ENCODE data around the gene C2orf72. TPM values are rescaled to one million over a fixed set of nuclear protein-coding genes. Genes with fewer than 3 reads are reported as not detected.
A peak's percentile ranks its signal among the peaks of the same experiment; 100 is the strongest.
"Not testable (repeated sequence)": the region's sequence is repeated elsewhere in the genome, so short reads cannot be mapped to it uniquely, and the experiment has no call there.

C2orf72 gene
- polyA plus RNA-seq, 3 donors, result not detected

DNA sequence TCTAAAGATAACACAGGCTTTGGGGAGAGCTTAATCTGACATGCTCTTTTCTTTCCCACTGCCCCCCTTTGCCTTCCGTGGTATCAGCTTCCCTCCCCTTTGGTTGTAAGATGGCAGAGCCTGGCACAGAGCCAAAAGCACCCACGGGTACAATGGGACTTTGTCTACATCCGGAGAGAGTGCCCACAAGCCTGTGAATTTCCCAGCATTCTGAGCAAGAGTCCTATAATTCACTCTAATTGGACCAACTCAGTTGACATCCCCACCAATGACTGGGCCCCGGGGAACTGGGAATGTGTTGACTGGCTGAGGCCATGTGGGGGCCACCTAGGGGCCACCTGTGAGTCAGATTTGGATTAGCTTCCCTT lies 20.1 kb upstream of the C2orf72 start:
- peaks cover 6 to 19% (median 9%) of the 10 kb centered on the region in 3 donors for H3K27me3 Mint-ChIP-seq (ENCODE audit: low read depth in 3 of 3)
- Histone ChIP-seq H3K4me2 (replicated peaks; ENCODE audit: extremely low read depth, low read length, poor library complexity, severe bottlenecking) (no peak overlapping the region), H3K27ac (ENCODE audit: low read depth in 1 of 2, low read length in 2 of 2) (no peak overlapping the region), H3K79me2 (ENCODE audit: insufficient read depth, low read length) (no peaks in the 10 kb centered on the region), H3K27me3 (ENCODE audit: control insufficient read depth in 2 of 2, insufficient read depth in 2 of 2, low read length in 2 of 2) (no peaks in the 10 kb centered on the region), H3K9ac (ENCODE audit: insufficient read depth, low read length, poor library complexity, severe bottlenecking) (no peak overlapping the region), H3K9me3 (replicated peaks in 1 of 2; ENCODE audit: control insufficient read depth in 1 of 2, insufficient read depth in 1 of 2, low read length in 2 of 2) (no peaks in the 10 kb centered on the region), H2AFZ (ENCODE audit: insufficient read depth, low read depth, low read length, poor library complexity, severe bottlenecking) (no peak overlapping the region), H3K4me3 (replicated peaks in 1 of 3; ENCODE audit: low read depth in 2 of 3, low read length in 3 of 3) (no peak overlapping the region), H3K4me1 (ENCODE audit: control insufficient read depth in 1 of 2, insufficient read depth in 2 of 2, low read length in 2 of 2) (peaks cover 0 to 11% of the 10 kb centered on the region in 2 donors), H3K36me3 (replicated peaks in 1 of 2; ENCODE audit: control insufficient read depth in 1 of 2, insufficient read depth in 2 of 2, low read length in 2 of 2) (no peaks in the 10 kb centered on the region), H4K20me1 (ENCODE audit: insufficient read depth, low read length) (no peaks in the 10 kb centered on the region)
- WGBS (ENCODE audit: insufficient coverage), result 4% methylated on average over 3 of the region's 4 CpGs
- no peaks in the 10 kb centered on the region for H3K9me3 Mint-ChIP-seq
- no peaks in the 10 kb centered on the region for H3K36me3 Mint-ChIP-seq
- TF ChIP-seq, protein P1, sequence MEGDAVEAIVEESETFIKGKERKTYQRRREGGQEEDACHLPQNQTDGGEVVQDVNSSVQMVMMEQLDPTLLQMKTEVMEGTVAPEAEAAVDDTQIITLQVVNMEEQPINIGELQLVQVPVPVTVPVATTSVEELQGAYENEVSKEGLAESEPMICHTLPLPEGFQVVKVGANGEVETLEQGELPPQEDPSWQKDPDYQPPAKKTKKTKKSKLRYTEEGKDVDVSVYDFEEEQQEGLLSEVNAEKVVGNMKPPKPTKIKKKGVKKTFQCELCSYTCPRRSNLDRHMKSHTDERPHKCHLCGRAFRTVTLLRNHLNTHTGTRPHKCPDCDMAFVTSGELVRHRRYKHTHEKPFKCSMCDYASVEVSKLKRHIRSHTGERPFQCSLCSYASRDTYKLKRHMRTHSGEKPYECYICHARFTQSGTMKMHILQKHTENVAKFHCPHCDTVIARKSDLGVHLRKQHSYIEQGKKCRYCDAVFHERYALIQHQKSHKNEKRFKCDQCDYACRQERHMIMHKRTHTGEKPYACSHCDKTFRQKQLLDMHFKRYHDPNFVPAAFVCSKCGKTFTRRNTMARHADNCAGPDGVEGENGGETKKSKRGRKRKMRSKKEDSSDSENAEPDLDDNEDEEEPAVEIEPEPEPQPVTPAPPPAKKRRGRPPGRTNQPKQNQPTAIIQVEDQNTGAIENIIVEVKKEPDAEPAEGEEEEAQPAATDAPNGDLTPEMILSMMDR (IDR thresholded peaks at IDR 0.05), result no peak
- intact Hi-C loops (cut with micrococcal nuclease), result no loop called here
- no peak overlapping the region for H3K4me3 Mint-ChIP-seq
- DNase-seq, result no peak
- peaks cover 9% of the 10 kb centered on the region for H3K4me1 Mint-ChIP-seq
- no peak overlapping the region for H3K27ac Mint-ChIP-seq

DNA sequence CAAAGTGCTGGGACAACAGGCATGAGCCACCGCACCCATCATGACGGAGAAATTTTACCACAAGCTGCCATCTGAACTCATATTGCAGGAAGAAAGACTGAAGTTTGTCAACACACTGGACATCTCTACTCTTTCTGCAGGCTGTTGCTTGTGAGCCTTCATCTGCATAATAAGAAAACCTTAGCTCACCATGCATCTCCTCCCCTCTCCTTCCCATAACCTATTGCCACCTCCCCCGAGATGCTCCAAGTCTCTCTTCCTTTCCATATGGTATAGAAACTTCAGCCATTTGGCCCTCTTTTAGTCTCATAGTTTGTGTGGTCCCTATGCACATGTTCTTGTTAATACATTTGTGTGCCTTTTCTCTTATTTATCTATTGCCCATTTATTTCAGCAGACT lies 19.1 kb upstream of the C2orf72 start:
- no peaks in the 10 kb centered on the region for H3K27me3 ChIP-seq (ENCODE audit: control insufficient read depth in 2 of 2, insufficient read depth in 2 of 2, low read length in 2 of 2)
- no peak overlapping the region for H3K27ac Mint-ChIP-seq
- no peak overlapping the region for H3K4me3 Mint-ChIP-seq
- no peak overlapping the region for H3K4me3 ChIP-seq (replicated peaks in 1 of 3; ENCODE audit: low read depth in 2 of 3, low read length in 3 of 3)
- H3K9ac ChIP-seq (ENCODE audit: insufficient read depth, low read length, poor library complexity, severe bottlenecking), result no peak overlapping the region
- H3K36me3 ChIP-seq (replicated peaks in 1 of 2; ENCODE audit: control insufficient read depth in 1 of 2, insufficient read depth in 2 of 2, low read length in 2 of 2), result no peaks in the 10 kb centered on the region
- peaks cover 0 to 11% of the 10 kb centered on the region in 2 donors for H3K4me1 ChIP-seq (ENCODE audit: control insufficient read depth in 1 of 2, insufficient read depth in 2 of 2, low read length in 2 of 2)
- no peaks in the 10 kb centered on the region for H3K36me3 Mint-ChIP-seq
- H3K4me2 ChIP-seq (replicated peaks; ENCODE audit: extremely low read depth, low read length, poor library complexity, severe bottlenecking), result no peak overlapping the region
- H3K27me3 Mint-ChIP-seq (ENCODE audit: low read depth in 3 of 3), result peaks cover 5 to 19% (median 9%) of the 10 kb centered on the region in 3 donors
- H3K9me3 Mint-ChIP-seq, result no peaks in the 10 kb centered on the region
- TF ChIP-seq, protein P1 (IDR thresholded peaks at IDR 0.05), result no peak
- no peak overlapping the region for H3K27ac ChIP-seq (ENCODE audit: low read depth in 1 of 2, low read length in 2 of 2)
- no peaks in the 10 kb centered on the region for H3K9me3 ChIP-seq (replicated peaks in 1 of 2; ENCODE audit: control insufficient read depth in 1 of 2, insufficient read depth in 1 of 2, low read length in 2 of 2)
- no peak overlapping the region for H2AFZ ChIP-seq (ENCODE audit: insufficient read depth, low read depth, low read length, poor library complexity, severe bottlenecking)
- WGBS (ENCODE audit: insufficient coverage), result 91% methylated on average over 2 of the region's 3 CpGs
- H4K20me1 ChIP-seq (ENCODE audit: insufficient read depth, low read length), result no peaks in the 10 kb centered on the region
- intact Hi-C loops (cut with micrococcal nuclease), result no loop called here
- no peak for DNase-seq
- peaks cover 9% of the 10 kb centered on the region for H3K4me1 Mint-ChIP-seq
- no peaks in the 10 kb centered on the region for H3K79me2 ChIP-seq (ENCODE audit: insufficient read depth, low read length)

DNA sequence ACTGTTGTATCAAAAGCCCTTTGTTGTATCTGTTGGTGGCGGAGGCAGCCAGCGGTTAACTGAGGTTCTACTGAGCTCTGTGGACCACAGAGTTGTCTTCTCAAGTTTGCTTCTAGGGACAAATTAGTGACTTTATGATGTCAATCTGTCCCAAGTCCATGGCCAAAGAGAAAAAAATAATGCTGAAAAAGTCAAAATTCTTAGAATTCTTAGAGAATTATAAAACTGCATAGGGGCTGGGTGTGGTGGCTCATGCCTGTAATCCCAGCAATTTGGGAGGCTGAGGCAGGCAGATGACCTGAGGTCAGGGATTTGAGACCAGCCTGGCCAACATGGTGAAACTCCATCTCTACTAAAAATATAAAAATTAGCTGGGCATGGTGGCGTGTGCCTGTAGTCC lies 12.3 kb upstream of the C2orf72 start:
- H3K4me2 ChIP-seq (replicated peaks; ENCODE audit: extremely low read depth, low read length, poor library complexity, severe bottlenecking); H4K20me1 ChIP-seq (ENCODE audit: insufficient read depth, low read length); H3K9me3 Mint-ChIP-seq; H3K4me1 Mint-ChIP-seq; H2AFZ ChIP-seq (ENCODE audit: insufficient read depth, low read depth, low read length, poor library complexity, severe bottlenecking); H3K9me3 ChIP-seq (replicated peaks in 1 of 2; ENCODE audit: control insufficient read depth in 1 of 2, insufficient read depth in 1 of 2, low read length in 2 of 2); H3K79me2 ChIP-seq (ENCODE audit: insufficient read depth, low read length); H3K4me3 Mint-ChIP-seq; H3K9ac ChIP-seq (ENCODE audit: insufficient read depth, low read length, poor library complexity, severe bottlenecking); H3K27me3 ChIP-seq (ENCODE audit: control insufficient read depth in 2 of 2, insufficient read depth in 2 of 2, low read length in 2 of 2); DNase-seq; H3K4me1 ChIP-seq (ENCODE audit: control insufficient read depth in 1 of 2, insufficient read depth in 2 of 2, low read length in 2 of 2); H3K4me3 ChIP-seq (replicated peaks in 1 of 3; ENCODE audit: low read depth in 2 of 3, low read length in 3 of 3); H3K27ac ChIP-seq (ENCODE audit: low read depth in 1 of 2, low read length in 2 of 2); H3K36me3 ChIP-seq (replicated peaks in 1 of 2; ENCODE audit: control insufficient read depth in 1 of 2, insufficient read depth in 2 of 2, low read length in 2 of 2); H3K36me3 Mint-ChIP-seq; intact Hi-C loops (cut with micrococcal nuclease): not testable (repeated sequence)
- Mint-ChIP-seq H3K27me3 (ENCODE audit: low read depth in 3 of 3) (peaks cover 2 to 12% (median 8%) of the 10 kb centered on the region in 3 donors), H3K27ac (peak overlapping the region in 1 of 7 donors; percentile 12)
- WGBS (ENCODE audit: insufficient coverage), result 100% methylated on average over 2 of the region's 3 CpGs
